GM23248 (cell line): ENCODE data around the gene ESYT2. TPM values are rescaled to one million over a fixed set of nuclear protein-coding genes. Genes with fewer than 3 reads are reported as not detected.
"Not testable (repeated sequence)": the region's sequence is repeated elsewhere in the genome, so short reads cannot be mapped to it uniquely, and the experiment has no call there.

Experiments used
- DNase-seq: peaks from one replicate; pipeline ENCODE4 v3.0.0-alpha.2; 2015
- H2AFZ ChIP-seq: fragments of 200-600 bp; sonication (generic); 2 replicates; pipeline ENCODE4 v1.6.1; 2016; ENCODE audit warnings: antibody characterized with exemption
- H3F3A ChIP-seq: fragments of 200-600 bp; sonication (generic); 2 replicates; pipeline ENCODE4 v1.6.1; 2016; ENCODE audit warnings: mild to moderate bottlenecking, antibody characterized with exemption, mixed run types; ENCODE audit not compliant: insufficient read depth
- H3K27ac ChIP-seq: fragments of 200-600 bp; sonication (generic); 2 replicates; pipeline ENCODE4 v1.5.1; 2016; ENCODE audit warnings: mild to moderate bottlenecking
- H3K27me3 ChIP-seq: fragments of 200-600 bp; sonication (generic); replicated peaks from 2 replicates; pipeline ENCODE4 v1.6.1; 2016; ENCODE audit warnings: mild to moderate bottlenecking; ENCODE audit not compliant: insufficient read depth
- H3K36me3 ChIP-seq: fragments of 200-600 bp; sonication (generic); 2 replicates; pipeline ENCODE4 v1.6.1; 2016; ENCODE audit warnings: low read depth, mild to moderate bottlenecking
- H3K4me1 ChIP-seq: fragments of 200-600 bp; sonication (generic); 2 replicates; pipeline ENCODE4 v1.6.1; 2016; ENCODE audit warnings: mild to moderate bottlenecking; ENCODE audit not compliant: insufficient read depth
- H3K4me2 ChIP-seq: fragments of 200-600 bp; sonication (generic); one replicate; pipeline ENCODE4 v1.6.1; 2016; ENCODE audit warnings: mild to moderate bottlenecking; ENCODE audit not compliant: unreplicated experiment
- H3K4me3 ChIP-seq: fragments of 200-600 bp; sonication (generic); 2 replicates; pipeline ENCODE4 v1.5.1; 2016; ENCODE audit warnings: mild to moderate bottlenecking
- H3K79me2 ChIP-seq: fragments of 200-600 bp; sonication (generic); 2 replicates; pipeline ENCODE4 v1.6.1; 2016; ENCODE audit warnings: mild to moderate bottlenecking; ENCODE audit not compliant: insufficient read depth
- H3K9ac ChIP-seq: fragments of 200-600 bp; sonication (generic); 2 replicates; pipeline ENCODE4 v1.6.1; 2016; ENCODE audit warnings: mild to moderate bottlenecking
- H3K9me2 ChIP-seq: fragments of 200-600 bp; sonication (generic); 2 replicates; pipeline ENCODE4 v1.6.1; 2016; ENCODE audit warnings: mixed run types, mild to moderate bottlenecking, moderate library complexity; ENCODE audit not compliant: insufficient read depth
- H3K9me3 ChIP-seq: fragments of 200-600 bp; sonication (generic); one replicate; pipeline ENCODE4 v1.6.1; 2017; ENCODE audit warnings: low read depth
- H4K20me1 ChIP-seq: fragments of 200-600 bp; sonication (generic); 2 replicates; pipeline ENCODE4 v1.6.0; 2016; ENCODE audit not compliant: insufficient read depth
- EZH2 ChIP-seq: fragments of 200-600 bp; sonication (generic); IDR thresholded peaks from 2 replicates; pipeline ENCODE4 v1.6.1; 2018; ENCODE audit warnings: antibody characterized with exemption, mild to moderate bottlenecking; ENCODE audit not compliant: insufficient read depth, poor library complexity, severe bottlenecking
- EZH2phosphoT487 ChIP-seq: fragments of 200-600 bp; sonication (generic); IDR thresholded peaks from 2 replicates; pipeline ENCODE4 v1.6.1; 2018; ENCODE audit warnings: antibody characterized with exemption, moderate library complexity, mild to moderate bottlenecking, low read depth; ENCODE audit not compliant: insufficient read depth
- WGBS, 2 experiments: methylation state at CpG; one replicate each; pipeline ENCODE4 v1.1.6; 2015 to 2017; ENCODE audit warnings: low lambda C conversion rate in 2 of 2, low coverage in 1 of 2; ENCODE audit errors: missing lambda C conversion rate in 2 of 2; 5-methylcytosine and 5-hydroxymethylcytosine counted together
- in situ Hi-C: fragments of 300-500 bp; cut with MboI; formaldehyde crosslinking; loops from 2 replicates; pipeline ENCODE4 v1.15.0; 2020
- polyA plus RNA-seq: library from polyadenylated mRNA; unstranded; fragments of >200 nt; fragmentation: Nextera tagmentation; extraction: Ambion mirVana; gene quantifications from 2 replicates; pipeline ENCODE4 v1.2.1, GENCODE V29; 2016
- total RNA-seq: library from RNA; depleted of rRNA; stranded (reverse); fragments of >200 nt; shearing (Covaris generic); gene quantifications from 2 replicates; pipeline ENCODE4 v1.2.3, GENCODE V29; 2014

Gene ESYT2
- total and polyA plus RNA-seq, 2 experiments from 2014 or later: 49.9 to 129 TPM

- WGBS, 2 experiments: 51 to 66% methylated on average over 6 to 8 of the region's 8 CpGs
- DNase-seq: no peak
Observed at GRCh38 chr7:158840604-158841003, 11.3 kb upstream of the ESYT2 start.

GRCh38 chr7:158839177-158839576 is 9.9 kb upstream of the ESYT2 start:
- H2AFZ ChIP-seq, DNase-seq, H3K79me2 ChIP-seq, H3K27me3 ChIP-seq, H3K4me3 ChIP-seq, H4K20me1 ChIP-seq, H3F3A ChIP-seq, H3K9ac ChIP-seq, H3K27ac ChIP-seq, H3K9me3 ChIP-seq, H3K4me2 ChIP-seq, H3K4me1 ChIP-seq, H3K36me3 ChIP-seq, in situ Hi-C loops, H3K9me2 ChIP-seq: not testable (repeated sequence)
- 61% methylated on average over 6 to 8 of the region's 8 CpGs for WGBS, 2 experiments

More at GRCh38 chr7:158840604-158841003, 11.3 kb upstream of the ESYT2 start:
- Histone ChIP-seq H3K4me1 (no peaks in the 10 kb centered on the region), H3K9me3 (no peaks in the 10 kb centered on the region), H3K4me3 (no peak overlapping the region), H3K36me3 (no peaks in the 10 kb centered on the region), H3K27ac (no peak overlapping the region), H2AFZ (no peak overlapping the region), H3K4me2 (no peak overlapping the region), H4K20me1 (no peaks in the 10 kb centered on the region), H3F3A (no peaks in the 10 kb centered on the region), H3K79me2 (no peaks in the 10 kb centered on the region), H3K27me3 (no peaks in the 10 kb centered on the region), H3K9ac (no peak overlapping the region), H3K9me2 (no peaks in the 10 kb centered on the region)
- in situ Hi-C loops: no loop called here
- TF ChIP-seq EZH2phosphoT487 (no peak), EZH2 (no peak)

GRCh38 chr7:158837790-158838637 is 8.7 kb upstream of the ESYT2 start:
- Histone ChIP-seq H2AFZ (no peak overlapping the region), H3K9ac (no peak overlapping the region), H3K4me1 (no peaks in the 10 kb centered on the region), H3K27ac (no peak overlapping the region), H3K4me3 (no peak overlapping the region), H3K27me3 (no peaks in the 10 kb centered on the region), H3K9me2 (no peaks in the 10 kb centered on the region), H3K79me2 (no peaks in the 10 kb centered on the region), H3K36me3 (no peaks in the 10 kb centered on the region), H3F3A (no peaks in the 10 kb centered on the region), H4K20me1 (no peaks in the 10 kb centered on the region), H3K4me2 (no peak overlapping the region), H3K9me3 (no peaks in the 10 kb centered on the region)
- in situ Hi-C loops: no loop called here
- no peak for DNase-seq
- no peak for TF ChIP-seq EZH2phosphoT487
- TF ChIP-seq EZH2: no peak
- 66 to 73% methylated on average over 8 of the region's 8 CpGs for WGBS, 2 experiments

GRCh38 chr7:158836692-158837091 is 7.4 kb upstream of the ESYT2 start:
- H3K9ac ChIP-seq: no peak overlapping the region
- H3K36me3 ChIP-seq: no peaks in the 10 kb centered on the region
- H3K4me3 ChIP-seq: no peak overlapping the region
- no peak overlapping the region for H3K27ac ChIP-seq
- 63 to 66% methylated on average over 8 of the region's 8 CpGs for WGBS, 2 experiments
- H3K9me3 ChIP-seq: no peaks in the 10 kb centered on the region
- H3K9me2 ChIP-seq: no peaks in the 10 kb centered on the region
- H3K4me1 ChIP-seq: no peaks in the 10 kb centered on the region
- no peak overlapping the region for H2AFZ ChIP-seq
- no peaks in the 10 kb centered on the region for H3K27me3 ChIP-seq
- H3F3A ChIP-seq: no peaks in the 10 kb centered on the region
- no peak overlapping the region for H3K4me2 ChIP-seq
- H4K20me1 ChIP-seq: no peaks in the 10 kb centered on the region
- TF ChIP-seq EZH2phosphoT487 (no peak), EZH2 (no peak)
- in situ Hi-C loops: no loop called here
- DNase-seq: no peak
- no peaks in the 10 kb centered on the region for H3K79me2 ChIP-seq
